B cell (primary cell): ENCODE results near the gene SLC2A4. TPM values are rescaled to one million over a fixed set of nuclear protein-coding genes. Genes with fewer than 3 reads are reported as not detected.

Experiments used
- ATAC-seq: fragments of 200-7000 bp; cut with Tn5 transposase; one replicate; pipeline ENCODE4 v1.10.0; 2021; ENCODE audit warnings: low read depth, mild to moderate bottlenecking, moderate number of reproducible peaks, moderate library complexity
- CTCF ChIA-PET: fragments of 350-600 bp; sonication (Branson Sonifier 250); formaldehyde crosslinking; loops from one replicate; lab custom pipeline; 2021; ENCODE audit warnings: antibody characterized with exemption, inconsistent platforms; lab: Charles Lee
- POLR2A ChIA-PET: fragments of 350-600 bp; sonication (Branson Sonifier 250); formaldehyde crosslinking; loops from one replicate; lab custom pipeline; 2021; ENCODE audit warnings: antibody characterized with exemption; lab: Charles Lee
- DNase-seq: peaks from one replicate; pipeline ENCODE4 v3.0.0; 2013
- H2AFZ ChIP-seq: 2 replicates; pipeline ENCODE4 v1.6.1; 2012; ENCODE audit warnings: mild to moderate bottlenecking, low read depth, low read length; ENCODE audit not compliant: insufficient read depth, poor library complexity, severe bottlenecking
- H3K27ac ChIP-seq, 2 donors: 1 replicate in 1 of 2; 2 replicates in 1 of 2; pipeline ENCODE4 v1.5.1; 2012 to 2013; ENCODE audit warnings: low read length in 2 of 2, mild to moderate bottlenecking in 2 of 2, moderate library complexity in 1 of 2
- H3K27me3 ChIP-seq, 4 experiments: fragments of 200-600 bp in 1 of 4; sonication (generic) in 1 of 4; replicated peaks in 1 of 4; 1 replicate in 2 of 4; 2 replicates in 2 of 4; pipeline versions ENCODE4 v1.6.1 to v1.7.0; 2013 to 2016; ENCODE audit warnings: low read length in 3 of 4, mild to moderate bottlenecking in 2 of 4, mixed read lengths in 1 of 4, moderate library complexity in 1 of 4; ENCODE audit not compliant: insufficient read depth in 4 of 4, control insufficient read depth in 3 of 4; ENCODE audit errors: control extremely low read depth in 1 of 4
- H3K36me3 ChIP-seq, 2 experiments: replicated peaks in 1 of 2; 1 replicate in 1 of 2; 2 replicates in 1 of 2; pipeline versions ENCODE4 v1.6.1 to v1.7.1; 2013; ENCODE audit warnings: low read length in 1 of 2; ENCODE audit not compliant: insufficient read depth in 2 of 2, control insufficient read depth in 1 of 2; ENCODE audit errors: control extremely low read depth in 1 of 2, extremely low read depth in 1 of 2
- H3K4me1 ChIP-seq, 2 donors: fragments of 200-600 bp in 1 of 2; sonication (generic) in 1 of 2; 1 replicate in 1 of 2; 2 replicates in 1 of 2; pipeline versions ENCODE4 v1.5.1 to v1.6.1; 2013 to 2017; ENCODE audit warnings: low read length in 2 of 2; ENCODE audit not compliant: control insufficient read depth in 2 of 2, insufficient read depth in 2 of 2
- H3K4me2 ChIP-seq: replicated peaks from 2 replicates; pipeline ENCODE3; 2012; ENCODE audit warnings: mild to moderate bottlenecking, low read depth, low read length; ENCODE audit not compliant: poor library complexity, severe bottlenecking
- H3K4me3 ChIP-seq, 5 experiments: fragments of 200-600 bp in 1 of 5; sonication (generic) in 1 of 5; 1 replicate in 3 of 5; 2 replicates in 2 of 5; pipeline versions ENCODE4 v1.5.1 to v1.7.0; 2011 to 2016; ENCODE audit warnings: low read length in 4 of 5, mild to moderate bottlenecking in 4 of 5, low read depth in 2 of 5, control low read depth in 1 of 5, moderate library complexity in 1 of 5; ENCODE audit not compliant: insufficient read depth in 1 of 5; ENCODE audit errors: control extremely low read depth in 1 of 5, extremely low read depth in 1 of 5
- H3K79me2 ChIP-seq: fragments of 200-600 bp; sonication (generic); one replicate; pipeline ENCODE4 v1.6.0; 2016; ENCODE audit warnings: low read length; ENCODE audit not compliant: control insufficient read depth, insufficient read depth
- H3K9ac ChIP-seq: fragments of 200-600 bp; sonication (generic); 2 replicates; pipeline ENCODE4 v1.6.1; 2017; ENCODE audit warnings: mild to moderate bottlenecking, low read length, moderate library complexity
- H3K9me3 ChIP-seq, 3 donors: one replicate each; pipeline versions ENCODE4 v1.6.1 to v1.7.1; 2013; ENCODE audit warnings: low read length in 2 of 3; ENCODE audit not compliant: control insufficient read depth in 2 of 3, insufficient read depth in 1 of 3; ENCODE audit errors: control extremely low read depth in 1 of 3
- H4K20me1 ChIP-seq: 2 replicates; pipeline ENCODE4 v1.6.0; 2012; ENCODE audit warnings: mild to moderate bottlenecking, low read length; ENCODE audit not compliant: insufficient read depth, control insufficient read depth, poor library complexity, severe bottlenecking
- H3K27ac Mint-ChIP-seq: one replicate; pipeline ENCODE4 v1.8.0; 2021; ENCODE audit warnings: mixed read lengths
- H3K27me3 Mint-ChIP-seq: one replicate; pipeline ENCODE4 v1.8.0; 2021; ENCODE audit warnings: mixed read lengths
- H3K4me1 Mint-ChIP-seq: one replicate; pipeline ENCODE4 v1.8.0; 2021; ENCODE audit warnings: mixed read lengths
- H3K4me3 Mint-ChIP-seq: one replicate; pipeline ENCODE4 v1.8.0; 2021; ENCODE audit warnings: mixed read lengths
- H3K9me3 Mint-ChIP-seq: one replicate; pipeline ENCODE4 v1.8.0; 2022; ENCODE audit warnings: mixed read lengths; ENCODE audit not compliant: insufficient read depth
- CTCF ChIP-seq: fragments of 200-600 bp; IDR thresholded peaks from one replicate; pipeline ENCODE4 v1.8.0; 2022; ENCODE audit warnings: antibody characterized with exemption, mild to moderate bottlenecking
- EZH2 ChIP-seq: IDR thresholded peaks from 2 replicates; pipeline ENCODE4 v1.6.1; 2012; ENCODE audit warnings: borderline replicate concordance, low read depth, mild to moderate bottlenecking, moderate library complexity, low read length; ENCODE audit not compliant: insufficient read depth, poor library complexity, severe bottlenecking
- WGBS: methylation state at CpG from one replicate; pipeline ENCODE4 v1.1.5; 2013; ENCODE audit warnings: missing lambda C conversion rate; ENCODE audit not compliant: insufficient coverage; 5-methylcytosine and 5-hydroxymethylcytosine counted together
- intact Hi-C: fragments of 100-400 bp; cut with micrococcal nuclease; formaldehyde crosslinking; loops from one replicate; pipeline ENCODE4 v1.10.0; 2022
- polyA plus RNA-seq: library from polyadenylated mRNA; depleted of rRNA; stranded (reverse); fragments of >200 nt; gene quantifications from 2 replicates; pipeline ENCODE4 v1.2.3, GENCODE V29; 2012
- total RNA-seq, 2 donors: library from RNA; stranded (reverse); fragments of 120-200 nt in 1 of 2; gene quantifications; 1 replicate in 1 of 2; 2 replicates in 1 of 2; pipeline versions ENCODE4 v1.2.3 to v1.2.4, GENCODE V29; 2013 to 2022

Gene SLC2A4
- total and polyA plus RNA-seq, 2 donors (not counting 1 experiment from before 2014, with no cell fraction given) = not detected

DNA sequence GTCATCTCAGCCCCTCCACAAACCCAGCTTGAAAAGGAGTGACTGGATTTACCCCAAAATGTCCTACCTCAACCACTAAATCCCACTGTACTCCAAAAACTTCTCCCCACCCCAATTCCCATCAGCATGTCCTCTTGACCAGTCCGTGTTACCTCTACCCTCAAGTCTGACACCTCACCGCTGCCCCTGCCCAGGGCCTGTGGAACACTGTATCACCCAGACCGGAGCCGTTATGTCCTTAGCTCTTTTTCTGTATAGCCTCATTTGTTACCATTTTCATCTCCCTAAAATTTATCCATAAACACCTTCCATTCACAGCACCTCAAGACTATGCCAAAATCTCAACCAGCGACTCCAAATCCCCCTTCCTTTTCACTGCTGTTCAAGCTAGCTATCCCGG is 44.7 kb upstream of the SLC2A4 start:
- peaks cover 52 to 64% of the 10 kb centered on the region in 2 donors for H3K4me1 ChIP-seq
- H3K27me3 Mint-ChIP-seq = no peaks in the 10 kb centered on the region
- H3K79me2 ChIP-seq = peaks cover 60% of the 10 kb centered on the region
- no peak overlapping the region for H3K9ac ChIP-seq
- peaks cover 27% of the 10 kb centered on the region for H4K20me1 ChIP-seq
- POLR2A ChIA-PET = interaction anchor here (0.6 to 13.1 kb wide), 3 partner anchors 14 to 225 kb away, joined by 3 to 157 read pairs (median 4); partner anchors contain the start of genes ACADVL and DLG4
- H3K27ac ChIP-seq = peak overlapping the region in 1 of 2 donors; percentile 82
- ATAC-seq (no peak), DNase-seq (no peak)
- no peak overlapping the region for H2AFZ ChIP-seq
- CTCF ChIA-PET = interaction anchor here (0.7 to 1.1 kb wide), 3 partner anchors 16 to 637 kb away, joined by 3 read pairs; partner anchors contain the start of genes ACADVL and DLG4
- intact Hi-C loops = loop anchor here (5.0 kb wide), 1 partner anchor 325 kb away; the partner anchor contains the start of gene SENP3
- H3K9me3 ChIP-seq = no peaks in the 10 kb centered on the region
- no peak for TF ChIP-seq EZH2
- TF ChIP-seq CTCF = no peak
- no peak overlapping the region for H3K4me3 ChIP-seq
- peak overlapping the region; percentile 83 for H3K27ac Mint-ChIP-seq
- peaks cover 0 to 25% of the 10 kb centered on the region in 2 experiments for H3K36me3 ChIP-seq
- H3K27me3 ChIP-seq = no peaks in the 10 kb centered on the region
- H3K4me1 Mint-ChIP-seq = peaks cover 66% of the 10 kb centered on the region
- no peaks in the 10 kb centered on the region for H3K9me3 Mint-ChIP-seq
- no peak overlapping the region for H3K4me2 ChIP-seq
- peak overlapping the region; percentile 86 for H3K4me3 Mint-ChIP-seq
- WGBS = 92% methylated on average over 6 of the region's 6 CpGs

DNA sequence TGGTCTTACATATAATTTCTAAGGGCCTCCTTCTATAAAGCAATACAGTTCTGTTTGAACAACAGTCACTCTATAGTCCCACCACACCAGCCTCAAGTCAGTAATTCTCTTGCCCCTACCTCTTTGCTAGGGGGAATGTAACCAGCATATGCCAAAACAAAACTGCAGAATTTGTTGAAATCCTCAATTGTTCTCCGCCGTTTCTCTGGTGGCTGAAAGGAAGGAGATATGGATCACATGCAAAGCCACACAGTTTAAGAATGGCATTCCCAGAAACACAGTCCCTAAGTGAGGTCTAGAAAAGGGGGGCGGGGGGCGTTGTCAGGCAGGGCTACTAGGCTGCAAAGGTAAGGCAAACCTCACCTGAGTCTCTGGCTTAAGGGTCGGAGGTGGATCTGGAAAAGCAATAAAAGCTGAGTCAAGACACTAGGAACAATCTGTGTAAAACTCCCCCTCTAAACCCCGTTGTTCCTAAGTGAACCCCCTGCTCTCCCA is 44.2 kb upstream of the SLC2A4 start:
- Histone ChIP-seq H3K27ac (peak overlapping the region; percentile 55 to 82), H3K27me3 (no peaks in the 10 kb centered on the region), H3K4me1 (peaks cover 50 to 60% of the 10 kb centered on the region in 2 donors), H3K9ac (peak overlapping the region; percentile 94), H4K20me1 (peaks cover 26% of the 10 kb centered on the region), H2AFZ (no peak overlapping the region), H3K79me2 (peaks cover 60% of the 10 kb centered on the region), H3K9me3 (no peaks in the 10 kb centered on the region), H3K36me3 (peaks cover 0 to 25% of the 10 kb centered on the region in 2 experiments), H3K4me2 (peak overlapping the region; percentile 79), H3K4me3 (peak overlapping the region in 4 of 5 experiments; percentile 74 to 97 (median 80))
- CTCF ChIA-PET = interaction anchor here (0.9 kb wide), 1 partner anchor 17 kb away, joined by 3 read pairs; no protein-coding TSS in a partner anchor
- WGBS = 29% methylated on average over 4 of the region's 6 CpGs
- DNase-seq = no peak
- Mint-ChIP-seq H3K4me3 (peak overlapping the region; percentile 86), H3K27me3 (no peaks in the 10 kb centered on the region), H3K9me3 (no peaks in the 10 kb centered on the region), H3K4me1 (peaks cover 65% of the 10 kb centered on the region), H3K27ac (peak overlapping the region; percentile 83)
- no peak for ATAC-seq
- POLR2A ChIA-PET = interaction anchor here (0.6 to 13.1 kb wide), 4 partner anchors 13 to 1659 kb away, joined by 3 to 157 read pairs (median 16); partner anchors contain the start of genes ACADVL, CTDNEP1, DLG4 and ELP5
- no peak for TF ChIP-seq EZH2
- TF ChIP-seq CTCF = no peak
- intact Hi-C loops = loop anchor here (5.0 kb wide), 1 partner anchor 325 kb away; the partner anchor contains the start of gene SENP3
